CD4-positive, CD25-positive, alpha-beta regulatory T cell (primary cell): Measurements from ENCODE around the gene UPB1. TPM values are rescaled to one million over a fixed set of nuclear protein-coding genes. Genes with fewer than 3 reads are reported as not detected.
"Not testable (repeated sequence)": the region's sequence is repeated elsewhere in the genome, so short reads cannot be mapped to it uniquely, and the experiment has no call there.

Source experiments
- ATAC-seq, 2 donors: fragments of 150-1000 bp; cut with Tn5 transposase; one replicate each; pipeline ENCODE4 v1.10.0; 2021; ENCODE audit warnings: low read depth in 2 of 2, moderate number of reproducible peaks in 2 of 2, moderate library complexity in 1 of 2
- DNase-seq, 3 donors: peaks; one replicate each; pipeline versions ENCODE4 v3.0.0 to v3.0.0-alpha.2; 2012 to 2022; ENCODE audit warnings: mixed read lengths in 1 of 3
- H3K27ac ChIP-seq: one replicate; pipeline ENCODE4 v1.7.0; 2013; ENCODE audit warnings: mild to moderate bottlenecking, low read length; ENCODE audit not compliant: insufficient read depth, poor library complexity, severe bottlenecking
- H3K27me3 ChIP-seq: one replicate; pipeline ENCODE4 v1.7.0; 2013; ENCODE audit warnings: low read length; ENCODE audit not compliant: control insufficient read depth, insufficient read depth
- H3K36me3 ChIP-seq: one replicate; pipeline ENCODE4 v1.7.0; 2013; ENCODE audit warnings: mild to moderate bottlenecking, low read length, moderate library complexity; ENCODE audit not compliant: control insufficient read depth, insufficient read depth
- H3K4me1 ChIP-seq: 2 replicates; pipeline ENCODE4 v1.7.0; 2013; ENCODE audit warnings: mild to moderate bottlenecking, low read length; ENCODE audit not compliant: insufficient read depth, control insufficient read depth, poor library complexity, severe bottlenecking
- H3K4me3 ChIP-seq: one replicate; pipeline ENCODE4 v1.7.0; 2013; ENCODE audit warnings: low read depth, mild to moderate bottlenecking, low read length, moderate library complexity
- H3K9me3 ChIP-seq, 2 experiments: 1 replicate in 1 of 2; 2 replicates in 1 of 2; pipeline ENCODE4 v1.7.0; 2013; ENCODE audit warnings: low read length in 2 of 2, mild to moderate bottlenecking in 1 of 2, moderate library complexity in 1 of 2; ENCODE audit not compliant: control insufficient read depth in 2 of 2
- H3K27ac Mint-ChIP-seq, 3 donors: one replicate each; pipeline ENCODE4 v1.8.0; 2020 to 2022; ENCODE audit warnings: mild to moderate bottlenecking in 3 of 3, mixed read lengths in 3 of 3, moderate library complexity in 2 of 3
- H3K27me3 Mint-ChIP-seq: one replicate; pipeline ENCODE4 v1.8.0; 2022; ENCODE audit warnings: mild to moderate bottlenecking, mixed read lengths
- H3K36me3 Mint-ChIP-seq: one replicate; pipeline ENCODE4 v1.8.0; 2020; ENCODE audit warnings: mixed read lengths
- H3K4me1 Mint-ChIP-seq, 4 donors: one replicate each; pipeline ENCODE4 v1.8.0; 2020 to 2022; ENCODE audit warnings: mixed read lengths in 4 of 4, mild to moderate bottlenecking in 1 of 4
- H3K4me3 Mint-ChIP-seq, 4 donors: one replicate each; pipeline ENCODE4 v1.8.0; 2020 to 2022; ENCODE audit warnings: mild to moderate bottlenecking in 4 of 4, mixed read lengths in 4 of 4, moderate library complexity in 3 of 4
- H3K9me3 Mint-ChIP-seq, 7 donors: one replicate each; pipeline ENCODE4 v1.8.0; 2020 to 2022; ENCODE audit warnings: mixed read lengths in 7 of 7, mild to moderate bottlenecking in 3 of 7, moderate library complexity in 2 of 7
- polyA plus RNA-seq, 4 donors: library from polyadenylated mRNA; unstranded; fragments of 300-500 nt; fragmentation: Illumina TruSeq; gene quantifications; one replicate each; pipeline ENCODE4 v1.2.3, GENCODE V29; 2021
- total RNA-seq: library from RNA; stranded (reverse); gene quantifications from one replicate; pipeline ENCODE4 v1.2.3, GENCODE V29; 2022

The UPB1 gene
- total and polyA plus RNA-seq, 5 donors from 2014 or later: 3.8 TPM; not detected in 4

- no peak for ATAC-seq
- Histone ChIP-seq H3K27me3 (no peaks in the 10 kb centered on the region), H3K9me3 (no peaks in the 10 kb centered on the region), H3K36me3 (no peaks in the 10 kb centered on the region), H3K27ac (no peak overlapping the region), H3K4me3 (no peak overlapping the region), H3K4me1 (no peaks in the 10 kb centered on the region)
- H3K36me3 Mint-ChIP-seq: no peaks in the 10 kb centered on the region
- H3K4me1 Mint-ChIP-seq: peaks cover 6 to 10% (median 8%) of the 10 kb centered on the region in 4 donors
- H3K27ac Mint-ChIP-seq: no peak overlapping the region
- no peak for DNase-seq
- H3K9me3 Mint-ChIP-seq: no peaks in the 10 kb centered on the region
- no peak overlapping the region for H3K4me3 Mint-ChIP-seq
- no peaks in the 10 kb centered on the region for H3K27me3 Mint-ChIP-seq
These were observed 12.1 kb upstream of the UPB1 start for GRCh38 chr22:24482998-24483397.

GRCh38 chr22:24483976-24484545 lies 11.1 kb upstream of the UPB1 start:
- Mint-ChIP-seq H3K27ac (peak overlapping the region in 1 of 3 donors; percentile 27), H3K27me3 (no peaks in the 10 kb centered on the region), H3K9me3 (no peaks in the 10 kb centered on the region), H3K36me3 (no peaks in the 10 kb centered on the region), H3K4me3 (no peak overlapping the region), H3K4me1 (peaks cover 1 to 10% (median 8%) of the 10 kb centered on the region in 4 donors)
- Histone ChIP-seq H3K36me3 (no peaks in the 10 kb centered on the region), H3K4me1 (no peaks in the 10 kb centered on the region), H3K27ac (no peak overlapping the region), H3K4me3 (no peak overlapping the region), H3K9me3 (no peaks in the 10 kb centered on the region), H3K27me3 (no peaks in the 10 kb centered on the region)
- ATAC-seq (no peak), DNase-seq (no peak)

GRCh38 chr22:24485170-24485569 lies 10.0 kb upstream of the UPB1 start:
- Histone ChIP-seq H3K27me3 (no peaks in the 10 kb centered on the region), H3K27ac (no peak overlapping the region), H3K36me3 (no peaks in the 10 kb centered on the region), H3K4me3 (no peak overlapping the region), H3K4me1 (no peaks in the 10 kb centered on the region), H3K9me3 (no peaks in the 10 kb centered on the region)
- DNase-seq (no peak), ATAC-seq (no peak)
- Mint-ChIP-seq H3K27me3 (no peaks in the 10 kb centered on the region), H3K4me3 (no peak overlapping the region), H3K4me1 (peaks cover 0 to 10% (median 8%) of the 10 kb centered on the region in 4 donors), H3K36me3 (no peaks in the 10 kb centered on the region), H3K27ac (no peak overlapping the region), H3K9me3 (no peaks in the 10 kb centered on the region)

GRCh38 chr22:24485608-24486007 lies 9.5 kb upstream of the UPB1 start:
- H3K4me1 ChIP-seq: no peaks in the 10 kb centered on the region
- Mint-ChIP-seq H3K9me3 (peaks cover 0 to 1% (median 0%) of the 10 kb centered on the region in 7 donors), H3K36me3 (no peaks in the 10 kb centered on the region), H3K4me3 (no peak overlapping the region), H3K27ac (no peak overlapping the region), H3K4me1 (peaks cover 0 to 10% (median 8%) of the 10 kb centered on the region in 4 donors), H3K27me3 (no peaks in the 10 kb centered on the region)
- H3K27ac ChIP-seq: no peak overlapping the region
- no peaks in the 10 kb centered on the region for H3K36me3 ChIP-seq
- H3K4me3 ChIP-seq: no peak overlapping the region
- ATAC-seq (peak in 1 of 2 donors; percentile 58), DNase-seq (peak in 2 of 3 donors; percentile 41)
- H3K9me3 ChIP-seq: no peaks in the 10 kb centered on the region
- H3K27me3 ChIP-seq: no peaks in the 10 kb centered on the region

- Mint-ChIP-seq H3K9me3 (peaks cover 0 to 1% (median 0%) of the 10 kb centered on the region in 7 donors), H3K4me1 (peaks cover 0 to 10% (median 8%) of the 10 kb centered on the region in 4 donors), H3K27me3 (peaks cover 3% of the 10 kb centered on the region), H3K27ac (no peak overlapping the region), H3K4me3 (no peak overlapping the region), H3K36me3 (no peaks in the 10 kb centered on the region)
- ATAC-seq (peak in 1 of 2 donors; percentile 34), DNase-seq (peak in 1 of 3 donors; percentile 31)
- H3K4me3 ChIP-seq: no peak overlapping the region
- no peaks in the 10 kb centered on the region for H3K36me3 ChIP-seq
- H3K27me3 ChIP-seq: no peaks in the 10 kb centered on the region
- H3K9me3 ChIP-seq: no peaks in the 10 kb centered on the region
- H3K27ac ChIP-seq: no peak overlapping the region
- no peaks in the 10 kb centered on the region for H3K4me1 ChIP-seq
These were observed 8.6 kb upstream of the UPB1 start for GRCh38 chr22:24486501-24486921.

GRCh38 chr22:24489011-24489410 lies 6.1 kb upstream of the UPB1 start:
- Histone ChIP-seq H3K9me3 (no peaks in the 10 kb centered on the region), H3K27ac (no peak overlapping the region), H3K27me3 (no peaks in the 10 kb centered on the region), H3K4me1 (no peaks in the 10 kb centered on the region), H3K4me3 (no peak overlapping the region), H3K36me3 (no peaks in the 10 kb centered on the region)
- Mint-ChIP-seq H3K27ac (no peak overlapping the region), H3K4me1 (peaks cover 0 to 10% (median 8%) of the 10 kb centered on the region in 4 donors), H3K4me3 (no peak overlapping the region), H3K36me3 (no peaks in the 10 kb centered on the region), H3K9me3 (peaks cover 0 to 1% (median 0%) of the 10 kb centered on the region in 7 donors), H3K27me3 (peaks cover 13% of the 10 kb centered on the region)
- ATAC-seq (no peak), DNase-seq (no peak)

- H3K27ac ChIP-seq, H3K36me3 ChIP-seq, H3K4me3 Mint-ChIP-seq, H3K4me3 ChIP-seq, DNase-seq, H3K27me3 ChIP-seq, H3K9me3 Mint-ChIP-seq, ATAC-seq, H3K36me3 Mint-ChIP-seq, H3K27ac Mint-ChIP-seq, H3K4me1 Mint-ChIP-seq, H3K4me1 ChIP-seq, H3K9me3 ChIP-seq: not testable (repeated sequence)
- H3K27me3 Mint-ChIP-seq: peaks cover 15% of the 10 kb centered on the region
These were observed 5.7 kb upstream of the UPB1 start for GRCh38 chr22:24489434-24489833.

GRCh38 chr22:24492391-24492790 lies 2.7 kb upstream of the UPB1 start:
- Histone ChIP-seq H3K27me3 (no peaks in the 10 kb centered on the region), H3K36me3 (no peaks in the 10 kb centered on the region), H3K4me1 (no peaks in the 10 kb centered on the region), H3K27ac (no peak overlapping the region), H3K9me3 (no peaks in the 10 kb centered on the region), H3K4me3 (no peak overlapping the region)
- Mint-ChIP-seq H3K4me3 (no peak overlapping the region), H3K9me3 (peaks cover 0 to 1% (median 0%) of the 10 kb centered on the region in 7 donors), H3K36me3 (no peaks in the 10 kb centered on the region), H3K27me3 (peaks cover 21% of the 10 kb centered on the region), H3K27ac (no peak overlapping the region), H3K4me1 (no peaks in the 10 kb centered on the region)
- no peak for DNase-seq
- ATAC-seq: no peak
